GM21526 (cell line): ENCODE results near the gene GABPA.

Experiments used
- ATAC-seq: cut with Tn5 transposase; IDR thresholded peaks from one replicate; pipeline ENCODE4 v1.9.1; 2021; ENCODE audit warnings: moderate library complexity; ENCODE audit not compliant: unreplicated experiment, low FRiP score

The GABPA gene

DNA sequence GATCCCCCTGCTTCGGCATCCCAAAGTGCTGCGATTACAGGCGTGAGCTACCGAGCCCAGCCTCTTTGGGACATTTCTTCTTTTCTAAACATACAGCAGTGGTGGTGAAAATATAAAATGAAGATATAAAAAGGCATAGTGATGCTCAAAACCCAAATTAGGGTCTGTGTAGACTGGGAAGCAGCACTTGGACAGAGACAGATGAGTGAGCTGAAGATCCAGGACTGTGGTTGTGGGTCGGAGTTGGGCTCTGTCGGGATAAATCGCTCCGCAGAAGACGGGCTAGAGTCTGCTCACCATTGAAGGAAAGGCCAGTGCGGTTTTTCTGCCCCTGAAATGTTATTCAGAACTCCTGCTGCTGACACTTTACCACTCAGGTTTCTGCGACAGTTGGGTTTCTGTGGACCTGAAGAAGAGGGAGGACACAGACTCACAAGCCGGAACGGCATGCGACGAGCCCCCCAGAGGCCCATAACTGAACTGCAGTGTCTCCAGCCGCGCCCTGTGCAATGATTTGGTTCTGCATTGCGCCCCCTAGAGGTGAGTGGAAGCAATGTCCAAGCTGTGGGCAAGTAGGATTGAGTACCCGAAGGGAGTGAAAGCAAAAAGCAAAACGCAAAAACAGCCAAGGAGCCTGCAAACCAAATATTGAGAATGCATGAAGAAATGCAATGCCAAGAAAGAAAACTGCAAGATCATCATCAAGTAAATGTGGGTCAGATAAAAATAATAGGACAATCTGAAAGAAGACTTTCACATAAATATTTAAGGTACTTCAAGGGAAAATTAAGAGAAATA lies 66.6 kb downstream of the GABPA start:
- peak; percentile 100 for ATAC-seq

DNA sequence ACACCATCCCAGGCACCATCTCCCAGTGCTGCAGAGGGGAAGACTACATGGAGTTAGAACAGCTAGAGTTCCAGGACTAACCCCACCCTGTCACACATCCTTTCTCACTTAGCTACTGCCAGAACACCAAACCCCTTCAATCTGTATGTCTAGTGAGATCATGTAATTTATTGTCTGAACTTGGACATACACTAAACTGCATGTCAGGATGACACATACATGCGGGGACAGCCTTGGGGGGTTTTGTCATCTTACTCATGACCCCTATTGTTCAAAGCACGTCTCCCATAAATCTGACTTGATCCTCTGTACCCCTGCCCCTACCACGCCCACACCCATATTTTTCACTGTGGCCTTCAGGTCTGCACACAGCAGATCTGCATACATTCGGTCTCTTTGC lies 71.3 kb downstream of the GABPA start:
- ATAC-seq, result no peak

DNA sequence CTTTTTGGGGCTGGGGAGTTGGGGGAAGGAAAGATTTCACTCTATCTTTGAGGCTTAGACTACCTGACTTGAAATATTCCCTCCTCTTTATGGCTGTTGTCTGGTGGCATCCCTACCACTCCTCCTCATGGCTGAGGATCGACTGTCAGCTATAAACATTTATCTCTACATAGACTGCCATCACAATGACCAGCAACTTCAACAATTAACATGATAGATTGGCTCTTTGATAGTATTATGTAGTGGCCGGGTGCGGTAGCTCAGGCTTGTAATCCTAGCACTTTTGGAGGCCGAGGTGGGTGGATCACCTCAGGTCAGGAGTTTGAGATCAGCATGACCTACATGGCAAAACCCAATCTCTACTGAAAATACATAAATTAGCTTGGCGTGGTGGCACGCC lies 72.4 kb downstream of the GABPA start:
- no peak for ATAC-seq

DNA sequence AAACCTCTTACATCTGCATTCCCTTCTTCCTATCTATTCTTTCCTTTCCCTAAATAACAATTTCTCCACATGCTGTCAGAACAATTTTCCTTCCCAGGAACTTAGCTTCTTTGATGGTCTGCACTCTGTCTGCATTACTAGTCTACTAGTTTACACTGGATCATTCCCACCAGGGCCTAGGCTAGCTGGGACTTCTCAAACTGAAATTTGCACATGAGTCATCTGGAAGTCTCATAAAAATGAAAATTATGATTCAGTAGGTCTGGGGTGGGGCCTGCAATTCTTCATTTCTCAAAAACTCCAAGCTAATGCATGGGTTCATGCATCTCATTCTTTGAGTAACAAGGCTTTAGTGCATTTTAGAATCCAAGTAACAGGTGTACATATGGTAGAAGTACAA lies 74.2 kb downstream of the GABPA start:
- no peak for ATAC-seq

DNA sequence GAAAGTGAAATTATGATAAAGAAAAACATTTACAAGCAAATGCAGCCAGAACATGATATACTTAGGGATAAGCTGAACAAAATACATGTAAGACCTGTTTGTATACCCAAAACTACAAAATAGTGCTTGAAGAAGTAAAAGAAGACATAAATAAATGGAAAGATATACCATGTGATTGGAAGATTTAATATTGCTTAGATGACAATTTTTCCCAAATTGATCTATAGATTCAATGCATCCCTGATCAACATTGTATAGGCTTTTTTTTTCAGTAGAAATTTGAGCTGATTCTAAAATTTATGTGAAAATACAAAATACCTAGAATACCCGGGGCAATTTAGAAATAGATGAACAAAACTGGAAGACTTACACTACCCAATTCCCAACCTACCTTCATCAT lies 76.4 kb downstream of the GABPA start:
- no peak for ATAC-seq

DNA sequence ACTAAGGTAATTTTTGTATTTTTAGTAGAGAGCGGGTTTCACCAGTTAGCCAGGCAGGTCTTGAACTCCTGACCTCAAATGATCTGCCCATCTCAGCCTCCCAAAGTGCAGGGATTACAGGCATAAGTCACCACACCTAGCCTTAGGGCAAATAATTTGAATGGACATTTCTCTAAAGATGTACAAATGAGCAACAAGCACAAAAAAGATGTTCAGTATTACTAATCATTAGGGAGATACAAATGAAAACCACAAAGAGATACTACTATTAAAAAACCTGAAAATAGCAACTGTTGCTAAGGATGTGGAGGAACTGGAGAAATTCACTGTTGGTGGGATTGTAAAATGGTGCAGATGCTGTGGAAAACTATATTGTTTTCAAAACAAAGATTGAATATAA lies 79.1 kb downstream of the GABPA start:
- ATAC-seq, result no peak

DNA sequence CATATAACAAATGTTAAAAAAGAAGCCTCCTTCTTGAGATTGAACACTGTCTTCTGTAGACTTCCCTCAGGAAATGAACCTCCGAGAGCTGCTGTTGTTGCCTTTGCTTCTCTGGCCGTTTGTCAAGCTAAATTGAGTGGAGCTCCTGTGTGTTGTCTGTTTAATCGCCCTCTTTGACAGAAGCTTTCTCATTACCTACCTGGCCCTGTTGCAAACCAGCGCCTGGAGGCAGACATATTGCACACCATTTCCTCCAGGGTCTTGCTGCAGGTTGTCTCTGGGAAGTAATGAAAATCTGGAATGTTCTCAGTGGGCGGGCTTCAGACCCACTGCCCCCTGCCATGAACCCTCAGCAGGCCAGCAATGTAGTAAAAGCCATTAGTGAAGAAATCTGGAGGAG lies 83.3 kb downstream of the GABPA start:
- ATAC-seq, result no peak

DNA sequence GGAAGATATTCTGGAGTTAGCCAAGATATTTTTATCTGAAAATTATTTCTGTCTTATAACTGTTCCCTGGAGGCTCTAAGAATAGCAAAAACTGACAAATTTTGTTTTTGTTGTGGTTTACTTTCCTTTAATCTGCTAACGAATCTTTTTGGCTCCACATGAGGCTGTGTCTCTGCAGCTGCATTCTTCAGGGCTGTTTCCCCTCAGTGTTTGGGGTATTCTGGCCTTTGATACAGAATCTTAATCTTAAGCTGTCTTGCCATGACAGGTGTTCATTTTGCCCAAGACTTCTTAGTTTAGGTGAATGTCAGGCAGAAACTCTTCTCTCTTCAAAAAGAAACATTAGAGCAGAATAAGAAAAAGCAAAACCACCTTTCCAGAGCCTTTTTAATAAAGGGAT lies 83.8 kb downstream of the GABPA start:
- ATAC-seq, result no peak
